ENCODE measurements around the gene ATG4B.

Gene ATG4B

GRCh38 chr2:241655516-241656189 lies 18.2 kb downstream of the ATG4B start:
- Histone ChIP-seq H3K4me1 (ENCODE audit: low read depth, poor library complexity, severe bottlenecking) (no peaks in the 10 kb centered on the region), H3K36me3 (ENCODE audit: insufficient read depth) (no peaks in the 10 kb centered on the region; the same call in 1 of the 2 replicates), H3K9ac (no peak overlapping the region), H2AFZ (ENCODE audit: low read depth) (no peak overlapping the region), H4K20me1 (ENCODE audit: insufficient read depth) (no peaks in the 10 kb centered on the region), H3K27me3 (ENCODE audit: insufficient read depth, low read depth) (no peaks in the 10 kb centered on the region), H3K4me3 (IDR thresholded peaks at IDR 0.05; ENCODE audit: insufficient read depth, low read depth, low read length) (no peak overlapping the region), H3K79me2 (ENCODE audit: insufficient read depth, low read depth) (no peaks in the 10 kb centered on the region), H3K27ac (no peak overlapping the region), H3K4me2 (no peak overlapping the region)
- no peak for TF ChIP-seq CTCF (conservative IDR thresholded peaks at IDR 0.05; ENCODE audit: low read depth, low read length)

- H3K4me1 ChIP-seq (ENCODE audit: low read depth, poor library complexity, severe bottlenecking), result no peaks in the 10 kb centered on the region
- H3K79me2 ChIP-seq (ENCODE audit: insufficient read depth, low read depth), result no peaks in the 10 kb centered on the region
- no peak overlapping the region for H2AFZ ChIP-seq (ENCODE audit: low read depth)
- no peaks in the 10 kb centered on the region for H4K20me1 ChIP-seq (ENCODE audit: insufficient read depth)
- no peak overlapping the region for H3K4me2 ChIP-seq
- no peaks in the 10 kb centered on the region for H3K27me3 ChIP-seq (ENCODE audit: insufficient read depth, low read depth)
- no peak overlapping the region for H3K9ac ChIP-seq
- no peak overlapping the region for H3K27ac ChIP-seq
- no peak overlapping the region for H3K4me3 ChIP-seq (IDR thresholded peaks at IDR 0.05; ENCODE audit: insufficient read depth, low read depth, low read length)
- H3K36me3 ChIP-seq (ENCODE audit: insufficient read depth), result no peaks in the 10 kb centered on the region; the same call in 1 of the 2 replicates
- TF ChIP-seq CTCF (conservative IDR thresholded peaks at IDR 0.05; ENCODE audit: low read depth, low read length), result no peak
These were observed 18.8 kb downstream of the ATG4B start for GRCh38 chr2:241656190-241656741.

GRCh38 chr2:241657786-241658254 lies 20.3 kb downstream of the ATG4B start:
- Histone ChIP-seq H3K4me3 (IDR thresholded peaks at IDR 0.05; ENCODE audit: insufficient read depth, low read depth, low read length) (no peak overlapping the region), H3K79me2 (ENCODE audit: insufficient read depth, low read depth) (no peaks in the 10 kb centered on the region), H3K4me1 (ENCODE audit: low read depth, poor library complexity, severe bottlenecking) (no peaks in the 10 kb centered on the region), H3K27ac (no peak overlapping the region), H4K20me1 (ENCODE audit: insufficient read depth) (no peaks in the 10 kb centered on the region), H3K27me3 (ENCODE audit: insufficient read depth, low read depth) (no peaks in the 10 kb centered on the region), H3K9ac (no peak overlapping the region), H2AFZ (ENCODE audit: low read depth) (no peak overlapping the region), H3K36me3 (ENCODE audit: insufficient read depth) (no peaks in the 10 kb centered on the region; the same call in 1 of the 2 replicates), H3K4me2 (no peak overlapping the region)
- TF ChIP-seq CTCF (conservative IDR thresholded peaks at IDR 0.05; ENCODE audit: low read depth, low read length), result no peak

GRCh38 chr2:241658296-241658695 lies 20.8 kb downstream of the ATG4B start:
- no peaks in the 10 kb centered on the region for H3K4me1 ChIP-seq (ENCODE audit: low read depth, poor library complexity, severe bottlenecking)
- no peak for TF ChIP-seq CTCF (conservative IDR thresholded peaks at IDR 0.05; ENCODE audit: low read depth, low read length)
- no peaks in the 10 kb centered on the region for H4K20me1 ChIP-seq (ENCODE audit: insufficient read depth)
- no peaks in the 10 kb centered on the region for H3K27me3 ChIP-seq (ENCODE audit: insufficient read depth, low read depth)
- no peak overlapping the region for H3K27ac ChIP-seq
- H3K9ac ChIP-seq, result no peak overlapping the region
- no peak overlapping the region for H3K4me3 ChIP-seq (IDR thresholded peaks at IDR 0.05; ENCODE audit: insufficient read depth, low read depth, low read length)
- no peaks in the 10 kb centered on the region for H3K79me2 ChIP-seq (ENCODE audit: insufficient read depth, low read depth)
- no peak overlapping the region for H3K4me2 ChIP-seq
- H2AFZ ChIP-seq (ENCODE audit: low read depth), result no peak overlapping the region
- H3K36me3 ChIP-seq (ENCODE audit: insufficient read depth), result no peaks in the 10 kb centered on the region; the same call in 1 of the 2 replicates
